PFSK-1 (cell line): Measurements from ENCODE around the gene USF1.

Source experiments
- SIN3A ChIP-seq: IDR thresholded peaks from 2 replicates; pipeline ENCODE4 v1.6.1; 2012; ENCODE audit warnings: mild to moderate bottlenecking, low read length, moderate library complexity, borderline replicate concordance; ENCODE audit not compliant: insufficient read depth
- TF ChIP-seq, protein P1 (sequence below), 2 experiments: IDR thresholded peaks; 2 replicates each; pipeline versions ENCODE4 v1.6.1 to v1.8.0; 2011 to 2012; ENCODE audit warnings: low read depth in 2 of 2, low read length in 2 of 2, control low read depth in 1 of 2, inconsistent platforms in 1 of 2, mild to moderate bottlenecking in 1 of 2, moderate library complexity in 1 of 2; ENCODE audit not compliant: insufficient read depth in 1 of 2

DNA sequence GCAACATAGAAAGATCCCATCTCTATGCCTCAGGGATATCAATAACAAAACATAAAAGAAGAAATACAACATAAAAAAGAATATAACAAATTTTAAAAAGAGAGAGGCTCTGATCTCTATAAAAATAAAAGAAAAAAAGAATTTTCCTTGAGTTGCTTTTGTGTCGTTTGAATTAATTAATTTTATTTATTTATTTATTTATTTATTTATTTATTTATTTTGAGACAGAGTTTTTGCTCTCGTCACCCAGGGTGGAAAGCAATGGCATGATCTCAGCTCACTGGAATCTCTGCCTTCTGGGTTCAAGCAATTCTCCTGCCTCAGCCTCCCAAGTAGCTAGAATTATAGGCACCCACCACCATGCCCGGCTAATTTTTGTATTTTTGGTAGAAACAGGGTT, 33.4 kb downstream of the USF1 start:
- no peak for TF ChIP-seq SIN3A
- TF ChIP-seq, protein P1, sequence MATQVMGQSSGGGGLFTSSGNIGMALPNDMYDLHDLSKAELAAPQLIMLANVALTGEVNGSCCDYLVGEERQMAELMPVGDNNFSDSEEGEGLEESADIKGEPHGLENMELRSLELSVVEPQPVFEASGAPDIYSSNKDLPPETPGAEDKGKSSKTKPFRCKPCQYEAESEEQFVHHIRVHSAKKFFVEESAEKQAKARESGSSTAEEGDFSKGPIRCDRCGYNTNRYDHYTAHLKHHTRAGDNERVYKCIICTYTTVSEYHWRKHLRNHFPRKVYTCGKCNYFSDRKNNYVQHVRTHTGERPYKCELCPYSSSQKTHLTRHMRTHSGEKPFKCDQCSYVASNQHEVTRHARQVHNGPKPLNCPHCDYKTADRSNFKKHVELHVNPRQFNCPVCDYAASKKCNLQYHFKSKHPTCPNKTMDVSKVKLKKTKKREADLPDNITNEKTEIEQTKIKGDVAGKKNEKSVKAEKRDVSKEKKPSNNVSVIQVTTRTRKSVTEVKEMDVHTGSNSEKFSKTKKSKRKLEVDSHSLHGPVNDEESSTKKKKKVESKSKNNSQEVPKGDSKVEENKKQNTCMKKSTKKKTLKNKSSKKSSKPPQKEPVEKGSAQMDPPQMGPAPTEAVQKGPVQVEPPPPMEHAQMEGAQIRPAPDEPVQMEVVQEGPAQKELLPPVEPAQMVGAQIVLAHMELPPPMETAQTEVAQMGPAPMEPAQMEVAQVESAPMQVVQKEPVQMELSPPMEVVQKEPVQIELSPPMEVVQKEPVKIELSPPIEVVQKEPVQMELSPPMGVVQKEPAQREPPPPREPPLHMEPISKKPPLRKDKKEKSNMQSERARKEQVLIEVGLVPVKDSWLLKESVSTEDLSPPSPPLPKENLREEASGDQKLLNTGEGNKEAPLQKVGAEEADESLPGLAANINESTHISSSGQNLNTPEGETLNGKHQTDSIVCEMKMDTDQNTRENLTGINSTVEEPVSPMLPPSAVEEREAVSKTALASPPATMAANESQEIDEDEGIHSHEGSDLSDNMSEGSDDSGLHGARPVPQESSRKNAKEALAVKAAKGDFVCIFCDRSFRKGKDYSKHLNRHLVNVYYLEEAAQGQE (IDR thresholded peaks at IDR 0.05; ENCODE audit: insufficient read depth in 1 of 2, low read depth in 2 of 2, low read length in 2 of 2) = no peak
